Central memory CD8-positive, alpha-beta T cell (primary cell): ENCODE data around the gene ZMIZ2.
"Not testable (repeated sequence)": the region's sequence is repeated elsewhere in the genome, so short reads cannot be mapped to it uniquely, and the experiment has no call there.

Source experiments
- ATAC-seq: fragments of 150-1000 bp; cut with Tn5 transposase; replicated peaks from 2 replicates; pipeline ENCODE4 v1.10.0; 2022; ENCODE audit warnings: mild to moderate bottlenecking, moderate FRiP score, moderate number of reproducible peaks; ENCODE audit not compliant: poor library complexity, severe bottlenecking; ENCODE audit errors: extremely low read depth
- DNase-seq, 2 donors: peaks; one replicate each; pipeline ENCODE4 v3.0.0; 2021; ENCODE audit warnings: low spot score in 2 of 2
- H3K27ac Mint-ChIP-seq: one replicate; pipeline ENCODE4 v1.8.0; 2022; ENCODE audit warnings: low read depth, mild to moderate bottlenecking, moderate library complexity, mixed read lengths
- H3K27me3 Mint-ChIP-seq: one replicate; pipeline ENCODE4 v1.8.0; 2022; ENCODE audit warnings: mixed read lengths
- H3K36me3 Mint-ChIP-seq: one replicate; pipeline ENCODE4 v1.8.0; 2022; ENCODE audit warnings: mild to moderate bottlenecking, moderate library complexity, mixed read lengths; ENCODE audit not compliant: insufficient read depth
- H3K4me1 Mint-ChIP-seq: one replicate; pipeline ENCODE4 v1.8.0; 2022; ENCODE audit warnings: mixed read lengths
- H3K4me3 Mint-ChIP-seq: one replicate; pipeline ENCODE4 v1.8.0; 2022; ENCODE audit warnings: mild to moderate bottlenecking, moderate library complexity, mixed read lengths
- H3K9me3 Mint-ChIP-seq: one replicate; pipeline ENCODE4 v1.8.0; 2022; ENCODE audit warnings: mixed read lengths

Gene ZMIZ2

GRCh38 chr7:44774486-44774885 lies 25.8 kb downstream of the ZMIZ2 start:
- not testable (repeated sequence) for H3K36me3 Mint-ChIP-seq, H3K27ac Mint-ChIP-seq

DNA sequence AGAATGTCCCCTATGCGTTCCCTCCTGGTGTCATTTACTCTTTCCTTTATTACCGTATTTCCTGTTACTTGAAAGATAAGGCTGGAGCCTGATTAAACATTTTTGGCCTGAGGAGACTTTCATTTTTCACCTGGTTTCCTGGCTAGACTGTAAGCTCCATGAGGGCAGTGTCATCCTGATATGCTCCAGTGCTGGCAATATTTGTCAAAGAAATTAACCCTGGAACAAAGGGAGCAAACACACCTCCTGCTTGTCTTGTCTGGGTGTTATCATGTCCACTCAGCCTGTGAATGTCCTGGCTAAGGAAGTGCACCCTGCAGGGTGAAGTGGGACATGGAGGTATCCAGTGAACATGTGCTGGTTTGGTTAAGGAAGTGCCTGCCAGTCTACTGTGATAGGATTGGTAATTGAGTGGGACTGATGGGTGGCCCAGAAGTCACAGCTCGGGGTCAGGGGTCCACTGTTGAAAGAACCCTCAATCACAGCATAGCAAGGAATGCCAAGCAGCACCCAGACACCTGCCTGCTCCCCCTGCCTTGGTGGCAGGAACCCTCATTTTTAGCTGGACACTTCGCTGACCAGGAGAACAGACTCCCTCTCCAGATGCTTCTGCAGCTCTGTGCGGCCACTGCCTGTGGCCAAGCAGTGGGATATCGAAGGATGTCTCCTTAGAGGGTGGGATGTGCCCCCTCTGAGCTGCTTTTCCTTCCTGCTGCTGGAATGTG lies 26.9 kb downstream of the ZMIZ2 start:
- DNase-seq (no peak), ATAC-seq (no peak)
- Mint-ChIP-seq H3K36me3 (no peaks in the 10 kb centered on the region), H3K4me3 (no peak overlapping the region), H3K27ac (no peak overlapping the region), H3K4me1 (peaks cover 12% of the 10 kb centered on the region), H3K9me3 (no peaks in the 10 kb centered on the region), H3K27me3 (no peaks in the 10 kb centered on the region)

More at GRCh38 chr7:44774486-44774885, 25.8 kb downstream of the ZMIZ2 start:
- H3K27me3 Mint-ChIP-seq, H3K9me3 Mint-ChIP-seq, DNase-seq, ATAC-seq, H3K4me3 Mint-ChIP-seq: not testable (repeated sequence)
- peaks cover 23% of the 10 kb centered on the region for H3K4me1 Mint-ChIP-seq

- peaks cover 5% of the 10 kb centered on the region for H3K4me1 Mint-ChIP-seq
- DNase-seq: no peak
- H3K27me3 Mint-ChIP-seq: no peaks in the 10 kb centered on the region
- H3K36me3 Mint-ChIP-seq: no peaks in the 10 kb centered on the region
- no peak overlapping the region for H3K27ac Mint-ChIP-seq
- H3K4me3 Mint-ChIP-seq: no peak overlapping the region
- no peaks in the 10 kb centered on the region for H3K9me3 Mint-ChIP-seq
- no peak for ATAC-seq
These were observed 27.6 kb downstream of the ZMIZ2 start for GRCh38 chr7:44776211-44776610.

- no peak overlapping the region for H3K27ac Mint-ChIP-seq
- no peaks in the 10 kb centered on the region for H3K36me3 Mint-ChIP-seq
- ATAC-seq (no peak), DNase-seq (no peak)
- H3K4me1 Mint-ChIP-seq: no peaks in the 10 kb centered on the region
- H3K27me3 Mint-ChIP-seq: no peaks in the 10 kb centered on the region
- no peak overlapping the region for H3K4me3 Mint-ChIP-seq
- peaks cover 6% of the 10 kb centered on the region for H3K9me3 Mint-ChIP-seq
These were observed 33.8 kb downstream of the ZMIZ2 start for GRCh38 chr7:44782460-44782859.

DNA sequence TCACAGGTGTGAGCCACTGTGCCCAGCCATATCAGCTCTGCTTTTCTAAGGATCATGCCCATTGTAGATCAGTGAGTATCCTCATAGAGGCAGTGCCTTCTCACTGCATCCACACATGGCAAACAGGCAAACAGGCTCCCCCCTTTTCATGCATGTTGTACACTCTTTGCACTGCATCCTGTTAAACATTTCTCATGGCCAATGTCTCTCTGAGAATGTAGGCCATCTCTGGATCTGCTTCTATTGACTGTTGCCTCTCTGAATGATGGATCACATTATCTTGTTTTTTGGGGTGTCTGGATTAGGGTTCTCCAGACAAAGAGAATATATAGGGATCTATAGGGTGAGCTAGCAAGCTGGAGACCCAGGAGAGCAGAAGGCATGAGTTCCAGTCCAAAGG lies 34.8 kb downstream of the ZMIZ2 start:
- Mint-ChIP-seq H3K36me3 (no peaks in the 10 kb centered on the region), H3K4me1 (no peaks in the 10 kb centered on the region), H3K4me3 (no peak overlapping the region), H3K27ac (no peak overlapping the region), H3K9me3 (peaks cover 6% of the 10 kb centered on the region), H3K27me3 (no peaks in the 10 kb centered on the region)
- DNase-seq (no peak), ATAC-seq (no peak)

- Mint-ChIP-seq H3K4me3 (no peak overlapping the region), H3K27ac (no peak overlapping the region)
These were observed 35.7 kb downstream of the ZMIZ2 start for GRCh38 chr7:44784364-44784763.

GRCh38 chr7:44785218-44785617 lies 36.6 kb downstream of the ZMIZ2 start:
- DNase-seq, H3K4me3 Mint-ChIP-seq, H3K4me1 Mint-ChIP-seq, H3K36me3 Mint-ChIP-seq, H3K9me3 Mint-ChIP-seq, H3K27ac Mint-ChIP-seq, H3K27me3 Mint-ChIP-seq, ATAC-seq: not testable (repeated sequence)

More at GRCh38 chr7:44784364-44784763, 35.7 kb downstream of the ZMIZ2 start:
- H3K4me1 Mint-ChIP-seq: no peaks in the 10 kb centered on the region
- DNase-seq (no peak), ATAC-seq (no peak)
- H3K36me3 Mint-ChIP-seq: no peaks in the 10 kb centered on the region
- no peaks in the 10 kb centered on the region for H3K27me3 Mint-ChIP-seq
- H3K9me3 Mint-ChIP-seq: peaks cover 6% of the 10 kb centered on the region

DNA sequence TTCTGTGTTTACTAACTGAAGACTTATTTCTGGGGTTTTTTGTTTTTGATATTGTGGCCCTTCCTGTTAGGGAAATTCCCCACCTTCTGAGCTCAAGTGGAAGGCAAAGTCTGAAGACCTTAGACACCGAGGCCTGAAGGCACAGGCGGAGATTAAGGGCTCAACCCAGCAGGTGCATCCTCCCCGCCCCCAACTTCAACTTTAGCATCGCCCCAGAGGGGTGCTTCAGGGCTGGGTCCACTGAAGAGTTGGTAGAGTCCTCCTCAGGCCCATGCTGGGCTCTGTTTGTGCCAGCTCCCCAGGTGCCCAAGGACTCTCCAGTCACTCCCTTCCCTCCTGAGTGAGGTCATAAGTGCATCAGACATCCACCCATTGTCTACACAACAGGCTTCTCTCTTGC lies 38.4 kb downstream of the ZMIZ2 start:
- no peaks in the 10 kb centered on the region for H3K4me1 Mint-ChIP-seq
- H3K4me3 Mint-ChIP-seq: no peak overlapping the region
- ATAC-seq (no peak), DNase-seq (no peak)
- no peaks in the 10 kb centered on the region for H3K27me3 Mint-ChIP-seq
- no peak overlapping the region for H3K27ac Mint-ChIP-seq
- H3K36me3 Mint-ChIP-seq: no peaks in the 10 kb centered on the region
- peaks cover 6% of the 10 kb centered on the region for H3K9me3 Mint-ChIP-seq

GRCh38 chr7:44787762-44788161 lies 39.1 kb downstream of the ZMIZ2 start:
- Mint-ChIP-seq H3K9me3 (peaks cover 6% of the 10 kb centered on the region), H3K36me3 (no peaks in the 10 kb centered on the region), H3K4me3 (no peak overlapping the region), H3K4me1 (no peaks in the 10 kb centered on the region), H3K27ac (no peak overlapping the region), H3K27me3 (no peaks in the 10 kb centered on the region)
- ATAC-seq: no peak
- DNase-seq: no peak

- Mint-ChIP-seq H3K4me3 (no peak overlapping the region), H3K27ac (no peak overlapping the region)
These were observed 41.3 kb downstream of the ZMIZ2 start for GRCh38 chr7:44789990-44790389.

GRCh38 chr7:44791278-44792219 lies 42.9 kb downstream of the ZMIZ2 start:
- H3K4me1 Mint-ChIP-seq: no peaks in the 10 kb centered on the region
- ATAC-seq: no peak
- no peak overlapping the region for H3K4me3 Mint-ChIP-seq
- DNase-seq: no peak
- H3K27ac Mint-ChIP-seq: no peak overlapping the region
- H3K9me3 Mint-ChIP-seq: no peaks in the 10 kb centered on the region
- H3K27me3 Mint-ChIP-seq: no peaks in the 10 kb centered on the region
- H3K36me3 Mint-ChIP-seq: peaks cover 8% of the 10 kb centered on the region

More at GRCh38 chr7:44789990-44790389, 41.3 kb downstream of the ZMIZ2 start:
- Mint-ChIP-seq H3K36me3 (peaks cover 2% of the 10 kb centered on the region), H3K27me3 (no peaks in the 10 kb centered on the region), H3K9me3 (no peaks in the 10 kb centered on the region), H3K4me1 (no peaks in the 10 kb centered on the region)
- ATAC-seq (no peak), DNase-seq (no peak)

- no peak overlapping the region for H3K4me3 Mint-ChIP-seq
- H3K36me3 Mint-ChIP-seq: peaks cover 27% of the 10 kb centered on the region
- H3K27ac Mint-ChIP-seq: no peak overlapping the region
- DNase-seq: no peak
- H3K9me3 Mint-ChIP-seq: no peaks in the 10 kb centered on the region
- peaks cover 16% of the 10 kb centered on the region for H3K4me1 Mint-ChIP-seq
- H3K27me3 Mint-ChIP-seq: no peaks in the 10 kb centered on the region
- ATAC-seq: no peak
These were observed 45.3 kb downstream of the ZMIZ2 start for GRCh38 chr7:44793919-44794318.

GRCh38 chr7:44794331-44794730 lies 45.7 kb downstream of the ZMIZ2 start:
- H3K4me3 Mint-ChIP-seq: no peak overlapping the region
- ATAC-seq: no peak
- peaks cover 16% of the 10 kb centered on the region for H3K4me1 Mint-ChIP-seq
- peaks cover 29% of the 10 kb centered on the region for H3K36me3 Mint-ChIP-seq
- no peak for DNase-seq
- H3K27ac Mint-ChIP-seq: no peak overlapping the region
- H3K27me3 Mint-ChIP-seq: no peaks in the 10 kb centered on the region
- H3K9me3 Mint-ChIP-seq: no peaks in the 10 kb centered on the region
